Colonic mucosa (tissue), 4 donors: Measurements from ENCODE around the gene SLC16A6. TPM values are rescaled to one million over a fixed set of nuclear protein-coding genes. Genes with fewer than 3 reads are reported as not detected.

ENCODE experiments used
- DNase-seq: peaks from one replicate; pipeline ENCODE4 v3.0.0-alpha.2; 2020
- H3K27ac ChIP-seq: fragments of 200-600 bp; one replicate; pipeline ENCODE4 v1.8.0; 2021
- H3K27me3 ChIP-seq: fragments of 200-600 bp; one replicate; pipeline ENCODE4 v1.8.0; 2021
- H3K36me3 ChIP-seq: fragments of 200-600 bp; one replicate; pipeline ENCODE4 v1.8.0; 2021
- H3K4me1 ChIP-seq: fragments of 200-600 bp; one replicate; pipeline ENCODE4 v1.8.0; 2021; ENCODE audit warnings: mild to moderate bottlenecking
- H3K4me3 ChIP-seq: fragments of 200-600 bp; one replicate; pipeline ENCODE4 v1.8.0; 2021
- H3K9ac ChIP-seq, 2 donors: one replicate each; pipeline ENCODE4 v1.7.0; 2013; ENCODE audit warnings: control low read depth in 2 of 2, low read depth in 2 of 2, low read length in 2 of 2
- H3K9me3 ChIP-seq: fragments of 200-600 bp; one replicate; pipeline ENCODE4 v1.8.0; 2021
- CTCF ChIP-seq: fragments of 200-600 bp; IDR thresholded peaks from one replicate; pipeline ENCODE4 v1.8.0; 2022; ENCODE audit warnings: antibody characterized with exemption, mild to moderate bottlenecking
- intact Hi-C: fragments of 100-400 bp; cut with DNase I; formaldehyde crosslinking; loops from one replicate; pipeline ENCODE4 v1.14.1; 2022
- total RNA-seq, 2 donors: library from RNA; stranded (reverse); fragmentation: NEBNext Ultra II Directional in 1 of 2; extraction: Animal tissue kit (Norgen Biotek cat#: 25700) in 1 of 2; gene quantifications; one replicate each; pipeline ENCODE4 v1.2.1, GENCODE V29; 2021
- donor health status: healthy.
- donor health status: DM: no; HTN: no; CAD: no.
- donor health status: DM: no; HTN: no; CAD: no.

SLC16A6 gene
- total RNA-seq, 2 donors from 2014 or later = 0.15 to 0.19 TPM

- no peaks in the 10 kb centered on the region for H3K27me3 ChIP-seq
- no peak overlapping the region for H3K9ac ChIP-seq
- no peaks in the 10 kb centered on the region for H3K9me3 ChIP-seq
- no peak for TF ChIP-seq CTCF
- no peaks in the 10 kb centered on the region for H3K36me3 ChIP-seq
- H3K27ac ChIP-seq = no peak overlapping the region
- H3K4me3 ChIP-seq = no peak overlapping the region
- intact Hi-C loops = no loop called here
- no peaks in the 10 kb centered on the region for H3K4me1 ChIP-seq
- DNase-seq = no peak
These were observed 37.1 kb upstream of the SLC16A6 start for GRCh38 chr17:68327823-68328557.

GRCh38 chr17:68326681-68327080 is 35.8 kb upstream of the SLC16A6 start:
- Histone ChIP-seq H3K27ac (no peak overlapping the region), H3K9ac (no peak overlapping the region), H3K9me3 (no peaks in the 10 kb centered on the region), H3K36me3 (no peaks in the 10 kb centered on the region), H3K4me3 (no peak overlapping the region), H3K4me1 (no peaks in the 10 kb centered on the region), H3K27me3 (no peaks in the 10 kb centered on the region)
- intact Hi-C loops = no loop called here
- no peak for DNase-seq
- TF ChIP-seq CTCF = no peak

GRCh38 chr17:68325961-68326360 is 35.0 kb upstream of the SLC16A6 start:
- Histone ChIP-seq H3K9ac (no peak overlapping the region), H3K27me3 (no peaks in the 10 kb centered on the region), H3K36me3 (no peaks in the 10 kb centered on the region), H3K27ac (no peak overlapping the region), H3K4me3 (no peak overlapping the region), H3K9me3 (no peaks in the 10 kb centered on the region), H3K4me1 (no peaks in the 10 kb centered on the region)
- intact Hi-C loops = no loop called here
- no peak for DNase-seq
- TF ChIP-seq CTCF = no peak

- Histone ChIP-seq H3K4me1 (no peaks in the 10 kb centered on the region), H3K4me3 (no peak overlapping the region), H3K27me3 (no peaks in the 10 kb centered on the region), H3K9ac (no peak overlapping the region), H3K27ac (no peak overlapping the region), H3K9me3 (no peaks in the 10 kb centered on the region), H3K36me3 (no peaks in the 10 kb centered on the region)
- no peak for TF ChIP-seq CTCF
- DNase-seq = no peak
- intact Hi-C loops = no loop called here
These were observed 33.9 kb upstream of the SLC16A6 start for GRCh38 chr17:68324654-68325336.

- Histone ChIP-seq H3K27ac (no peak overlapping the region), H3K9ac (no peak overlapping the region), H3K27me3 (no peaks in the 10 kb centered on the region), H3K9me3 (no peaks in the 10 kb centered on the region), H3K4me1 (no peaks in the 10 kb centered on the region), H3K4me3 (no peak overlapping the region), H3K36me3 (no peaks in the 10 kb centered on the region)
- intact Hi-C loops = no loop called here
- no peak for TF ChIP-seq CTCF
- DNase-seq = no peak
These were observed 33.2 kb upstream of the SLC16A6 start for GRCh38 chr17:68324114-68324513.
